ENCODE data around the gene PPP1R16B.

DNA sequence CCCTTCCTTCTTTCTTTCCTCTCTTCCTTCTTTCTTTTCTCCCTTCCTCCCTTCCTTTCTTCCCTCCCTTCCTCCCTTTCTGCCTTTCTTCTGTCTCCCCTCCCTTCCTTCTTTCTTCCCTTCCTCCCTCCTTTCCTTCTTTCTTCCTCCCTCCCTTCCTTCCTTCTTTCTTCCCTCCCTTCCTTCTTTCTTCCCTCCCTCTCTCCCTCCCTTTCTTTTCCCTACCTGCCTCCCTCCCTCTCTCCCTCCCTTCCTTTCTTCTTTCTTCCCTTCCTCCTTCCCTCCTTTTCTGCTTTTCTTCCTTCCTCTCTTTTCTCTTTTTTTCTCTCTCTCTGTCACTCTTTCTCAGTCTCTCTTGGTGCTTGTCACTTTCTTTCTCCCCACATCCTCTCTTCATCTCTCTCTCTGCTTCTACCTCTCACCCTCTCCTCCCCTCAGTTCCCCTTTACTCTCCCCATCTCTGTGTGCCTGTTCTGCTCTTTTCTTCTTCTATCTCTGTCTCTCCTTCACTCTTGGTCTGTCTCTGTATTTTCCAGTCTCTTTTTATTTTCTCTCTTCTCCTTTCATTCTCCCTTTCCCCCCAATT, 90.6 kb downstream of the PPP1R16B start:
- TF ChIP-seq, protein P1, sequence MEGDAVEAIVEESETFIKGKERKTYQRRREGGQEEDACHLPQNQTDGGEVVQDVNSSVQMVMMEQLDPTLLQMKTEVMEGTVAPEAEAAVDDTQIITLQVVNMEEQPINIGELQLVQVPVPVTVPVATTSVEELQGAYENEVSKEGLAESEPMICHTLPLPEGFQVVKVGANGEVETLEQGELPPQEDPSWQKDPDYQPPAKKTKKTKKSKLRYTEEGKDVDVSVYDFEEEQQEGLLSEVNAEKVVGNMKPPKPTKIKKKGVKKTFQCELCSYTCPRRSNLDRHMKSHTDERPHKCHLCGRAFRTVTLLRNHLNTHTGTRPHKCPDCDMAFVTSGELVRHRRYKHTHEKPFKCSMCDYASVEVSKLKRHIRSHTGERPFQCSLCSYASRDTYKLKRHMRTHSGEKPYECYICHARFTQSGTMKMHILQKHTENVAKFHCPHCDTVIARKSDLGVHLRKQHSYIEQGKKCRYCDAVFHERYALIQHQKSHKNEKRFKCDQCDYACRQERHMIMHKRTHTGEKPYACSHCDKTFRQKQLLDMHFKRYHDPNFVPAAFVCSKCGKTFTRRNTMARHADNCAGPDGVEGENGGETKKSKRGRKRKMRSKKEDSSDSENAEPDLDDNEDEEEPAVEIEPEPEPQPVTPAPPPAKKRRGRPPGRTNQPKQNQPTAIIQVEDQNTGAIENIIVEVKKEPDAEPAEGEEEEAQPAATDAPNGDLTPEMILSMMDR (IDR thresholded peaks at IDR 0.05; ENCODE audit: low read depth, low read length, poor library complexity, severe bottlenecking): no peak
- no peak for TF ChIP-seq EZH2phosphoT487 (IDR thresholded peaks at IDR 0.05; ENCODE audit: borderline replicate concordance, low read length)
